Nephron (organoid): ENCODE data around the gene POLE.
A peak's percentile ranks its signal among the peaks of the same experiment; 100 is the strongest.

ENCODE experiments used
- H3K27ac Mint-ChIP-seq, 3 experiments: 2 replicates each; pipeline ENCODE4 v1.8.0; 2020; ENCODE audit warnings: mixed read lengths in 3 of 3, mild to moderate bottlenecking in 2 of 3, moderate library complexity in 1 of 3
- H3K27me3 Mint-ChIP-seq: 2 replicates; pipeline ENCODE4 v1.8.0; 2021; ENCODE audit warnings: low read depth, mild to moderate bottlenecking, moderate library complexity, mixed read lengths
- H3K36me3 Mint-ChIP-seq: 2 replicates; pipeline ENCODE4 v1.8.0; 2020; ENCODE audit warnings: low read depth, mixed read lengths
- H3K4me1 Mint-ChIP-seq: 2 replicates; pipeline ENCODE4 v1.8.0; 2020; ENCODE audit warnings: mixed read lengths
- H3K4me3 Mint-ChIP-seq, 3 experiments: 2 replicates each; pipeline ENCODE4 v1.8.0; 2020; ENCODE audit warnings: mild to moderate bottlenecking in 3 of 3, mixed read lengths in 3 of 3, moderate library complexity in 2 of 3
- H3K9me3 Mint-ChIP-seq: 2 replicates; pipeline ENCODE4 v1.8.0; 2020; ENCODE audit warnings: mixed read lengths
- TF ChIP-seq, protein P1 (sequence below), 3 experiments: fragments of 200-600 bp; sonication (generic); IDR thresholded peaks; one replicate each; pipeline ENCODE4 v1.5.0; 2021; ENCODE audit warnings: antibody characterized with exemption in 3 of 3; ENCODE audit not compliant: unreplicated experiment in 3 of 3

The POLE gene

DNA sequence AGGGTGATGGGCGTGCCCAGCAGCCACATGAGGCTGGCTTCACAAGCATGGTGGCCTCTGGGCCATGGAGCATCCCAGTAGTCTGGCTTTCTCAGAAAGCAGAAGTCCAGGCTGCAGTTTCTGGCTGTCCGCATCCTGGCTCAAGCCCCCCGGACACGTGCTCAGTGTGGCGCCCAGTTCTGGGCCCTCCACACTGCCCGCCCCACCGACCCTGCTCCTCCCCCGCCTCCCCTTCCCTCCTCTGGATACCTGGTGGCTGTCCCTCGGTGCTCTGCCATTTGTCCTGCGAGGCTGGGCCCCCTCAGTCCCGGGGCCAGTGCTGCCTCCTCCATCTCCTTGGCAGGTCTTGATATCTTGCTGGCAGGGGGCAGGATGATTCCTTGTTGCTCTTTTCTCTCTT lies 108.3 kb downstream of the POLE start:
- Mint-ChIP-seq H3K9me3 (no peaks in the 10 kb centered on the region), H3K27me3 (peaks cover 12% of the 10 kb centered on the region), H3K4me1 (peaks cover 24% of the 10 kb centered on the region), H3K36me3 (peaks cover 39% of the 10 kb centered on the region), H3K27ac (peak overlapping the region in 1 of 3 experiments; percentile 45), H3K4me3 (no peak overlapping the region)
- TF ChIP-seq, protein P1, sequence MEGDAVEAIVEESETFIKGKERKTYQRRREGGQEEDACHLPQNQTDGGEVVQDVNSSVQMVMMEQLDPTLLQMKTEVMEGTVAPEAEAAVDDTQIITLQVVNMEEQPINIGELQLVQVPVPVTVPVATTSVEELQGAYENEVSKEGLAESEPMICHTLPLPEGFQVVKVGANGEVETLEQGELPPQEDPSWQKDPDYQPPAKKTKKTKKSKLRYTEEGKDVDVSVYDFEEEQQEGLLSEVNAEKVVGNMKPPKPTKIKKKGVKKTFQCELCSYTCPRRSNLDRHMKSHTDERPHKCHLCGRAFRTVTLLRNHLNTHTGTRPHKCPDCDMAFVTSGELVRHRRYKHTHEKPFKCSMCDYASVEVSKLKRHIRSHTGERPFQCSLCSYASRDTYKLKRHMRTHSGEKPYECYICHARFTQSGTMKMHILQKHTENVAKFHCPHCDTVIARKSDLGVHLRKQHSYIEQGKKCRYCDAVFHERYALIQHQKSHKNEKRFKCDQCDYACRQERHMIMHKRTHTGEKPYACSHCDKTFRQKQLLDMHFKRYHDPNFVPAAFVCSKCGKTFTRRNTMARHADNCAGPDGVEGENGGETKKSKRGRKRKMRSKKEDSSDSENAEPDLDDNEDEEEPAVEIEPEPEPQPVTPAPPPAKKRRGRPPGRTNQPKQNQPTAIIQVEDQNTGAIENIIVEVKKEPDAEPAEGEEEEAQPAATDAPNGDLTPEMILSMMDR (IDR thresholded peaks at IDR 0.05; ENCODE audit: unreplicated experiment in 3 of 3): no peak

DNA sequence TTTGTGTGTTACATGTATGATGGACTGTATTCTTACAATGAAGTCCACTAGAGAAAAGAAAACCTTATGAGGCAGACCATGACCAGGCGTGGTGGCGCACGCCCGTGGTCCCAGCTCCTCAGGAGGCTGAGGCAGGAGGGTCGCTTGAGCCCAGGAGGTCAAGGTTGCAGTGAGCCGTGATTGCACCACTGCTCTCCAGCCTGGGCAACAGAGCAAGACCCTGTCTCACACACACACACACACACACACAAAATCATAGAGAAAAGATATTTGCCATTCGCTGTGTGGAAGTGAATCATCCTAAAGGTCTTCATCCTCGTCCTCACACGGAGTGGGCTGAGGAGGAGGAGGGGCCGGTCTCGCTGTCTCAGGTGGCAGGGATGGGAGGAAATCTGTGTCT lies 109.0 kb downstream of the POLE start:
- Mint-ChIP-seq H3K27me3 (peaks cover 8% of the 10 kb centered on the region), H3K36me3 (peaks cover 37% of the 10 kb centered on the region), H3K4me1 (peaks cover 21% of the 10 kb centered on the region), H3K27ac (no peak overlapping the region), H3K9me3 (no peaks in the 10 kb centered on the region), H3K4me3 (no peak overlapping the region)
- TF ChIP-seq, protein P1 (IDR thresholded peaks at IDR 0.05; ENCODE audit: unreplicated experiment in 3 of 3): no peak

DNA sequence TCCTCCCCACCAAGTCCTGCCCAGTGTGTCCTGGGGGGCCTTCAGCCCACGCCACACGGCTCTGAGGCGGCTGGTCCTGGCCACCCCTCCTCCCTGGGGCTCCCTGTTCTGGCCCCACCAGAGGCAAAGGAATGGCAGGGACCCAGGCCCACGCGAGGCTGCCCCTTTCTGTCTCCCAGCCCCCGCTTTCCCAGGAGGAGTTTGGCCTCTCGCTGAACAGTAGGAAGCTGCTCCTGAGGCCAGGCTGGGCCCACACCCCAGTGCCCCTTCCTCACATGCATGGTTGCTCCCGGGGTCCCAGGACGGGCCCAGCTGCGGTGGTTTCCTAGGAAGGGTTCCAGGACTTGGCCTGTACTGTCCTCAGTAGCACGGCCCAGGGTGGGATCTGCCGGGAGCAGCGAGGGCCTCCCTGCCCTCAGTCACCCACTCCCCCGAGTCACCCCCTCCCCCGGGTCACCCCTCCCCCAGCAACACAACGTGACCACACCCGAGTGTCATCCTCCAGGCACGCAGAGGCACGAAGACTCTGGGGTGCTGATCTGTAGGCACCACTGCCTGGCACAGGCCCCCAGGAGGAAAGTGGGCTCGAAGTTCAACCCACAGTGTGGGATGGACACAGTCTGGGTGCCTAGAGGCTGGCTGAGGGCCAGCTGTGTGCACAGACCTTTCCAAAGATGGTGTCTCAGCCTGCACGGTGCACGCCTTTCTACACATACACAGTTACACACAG lies 109.8 kb downstream of the POLE start:
- Mint-ChIP-seq H3K36me3 (peaks cover 37% of the 10 kb centered on the region), H3K4me1 (peaks cover 21% of the 10 kb centered on the region), H3K9me3 (no peaks in the 10 kb centered on the region), H3K4me3 (no peak overlapping the region), H3K27me3 (peaks cover 6% of the 10 kb centered on the region), H3K27ac (no peak overlapping the region)
- TF ChIP-seq, protein P1 (IDR thresholded peaks at IDR 0.05; ENCODE audit: unreplicated experiment in 3 of 3): no peak

DNA sequence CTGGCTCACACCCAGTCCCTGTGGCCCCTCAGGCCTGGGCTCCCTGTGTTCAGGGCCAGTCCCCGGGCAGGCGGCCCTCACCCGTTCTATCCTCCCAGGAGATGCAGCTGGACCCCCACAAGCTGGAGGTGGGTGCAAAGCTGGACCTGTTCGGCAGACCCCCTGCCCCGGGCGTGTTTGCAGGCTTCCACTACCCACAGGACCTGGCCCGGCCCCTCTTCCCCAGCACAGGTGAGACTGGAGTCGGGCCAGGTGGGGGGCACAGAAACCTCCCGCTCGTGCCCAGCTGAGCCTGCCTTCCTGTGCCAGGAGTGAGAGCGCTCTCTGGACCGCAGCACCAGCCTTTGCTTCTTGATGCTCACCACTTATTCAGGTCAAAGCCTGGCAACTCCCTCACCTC lies 110.4 kb downstream of the POLE start:
- peaks cover 37% of the 10 kb centered on the region for H3K36me3 Mint-ChIP-seq
- TF ChIP-seq, protein P1 (IDR thresholded peaks at IDR 0.05; ENCODE audit: unreplicated experiment in 3 of 3): no peak
- H3K27me3 Mint-ChIP-seq: no peaks in the 10 kb centered on the region
- no peak overlapping the region for H3K27ac Mint-ChIP-seq
- peaks cover 21% of the 10 kb centered on the region for H3K4me1 Mint-ChIP-seq
- H3K9me3 Mint-ChIP-seq: no peaks in the 10 kb centered on the region
- no peak overlapping the region for H3K4me3 Mint-ChIP-seq

DNA sequence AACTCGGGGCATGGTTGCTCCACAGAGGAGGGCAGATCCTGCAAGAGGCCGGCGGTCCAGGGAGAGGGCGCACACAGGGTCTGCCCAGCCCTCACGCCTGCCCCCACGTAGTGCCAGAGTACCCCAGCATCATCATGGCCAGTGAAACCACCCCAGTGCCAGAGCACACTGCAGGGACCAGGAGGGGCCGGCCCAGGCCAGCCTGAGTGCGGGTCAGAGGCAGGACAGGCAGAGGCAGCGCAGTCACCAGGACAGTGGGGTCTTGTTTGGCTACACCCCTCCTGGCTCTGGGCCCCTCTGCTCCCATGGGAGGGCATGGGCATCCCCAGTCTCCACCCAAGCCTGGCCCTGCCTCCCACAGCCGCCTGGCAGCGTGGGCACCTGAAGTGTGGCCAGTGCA lies 111.5 kb downstream of the POLE start:
- Mint-ChIP-seq H3K4me3 (no peak overlapping the region), H3K36me3 (peaks cover 32% of the 10 kb centered on the region), H3K4me1 (peaks cover 21% of the 10 kb centered on the region), H3K9me3 (no peaks in the 10 kb centered on the region), H3K27me3 (no peaks in the 10 kb centered on the region), H3K27ac (no peak overlapping the region)
- TF ChIP-seq, protein P1 (IDR thresholded peaks at IDR 0.05; ENCODE audit: unreplicated experiment in 3 of 3): no peak
